ENCODE measurements around the gene ATP6V1D. TPM values are rescaled to one million over a fixed set of nuclear protein-coding genes. Genes with fewer than 3 reads are reported as not detected.
A peak's percentile ranks its signal among the peaks of the same experiment; 100 is the strongest.
"Not testable (repeated sequence)": the region's sequence is repeated elsewhere in the genome, so short reads cannot be mapped to it uniquely, and the experiment has no call there.

Gene ATP6V1D
- total RNA-seq, 1 donor from 2014 or later = 159 TPM

GRCh38 chr14:67371247-67372148, 11.9 kb upstream of the ATP6V1D start:
- no peak for DNase-seq (ENCODE audit: low read depth)

GRCh38 chr14:67370830-67371229, 11.2 kb upstream of the ATP6V1D start:
- no peak for DNase-seq (ENCODE audit: low read depth)

- no peak for DNase-seq (ENCODE audit: low read depth)
Measured at GRCh38 chr14:67365476-67365875, 5.9 kb upstream of the ATP6V1D start.

- no peak for DNase-seq (ENCODE audit: low read depth)
Measured at GRCh38 chr14:67360470-67361206, 1.0 kb upstream of the ATP6V1D start.

DNA sequence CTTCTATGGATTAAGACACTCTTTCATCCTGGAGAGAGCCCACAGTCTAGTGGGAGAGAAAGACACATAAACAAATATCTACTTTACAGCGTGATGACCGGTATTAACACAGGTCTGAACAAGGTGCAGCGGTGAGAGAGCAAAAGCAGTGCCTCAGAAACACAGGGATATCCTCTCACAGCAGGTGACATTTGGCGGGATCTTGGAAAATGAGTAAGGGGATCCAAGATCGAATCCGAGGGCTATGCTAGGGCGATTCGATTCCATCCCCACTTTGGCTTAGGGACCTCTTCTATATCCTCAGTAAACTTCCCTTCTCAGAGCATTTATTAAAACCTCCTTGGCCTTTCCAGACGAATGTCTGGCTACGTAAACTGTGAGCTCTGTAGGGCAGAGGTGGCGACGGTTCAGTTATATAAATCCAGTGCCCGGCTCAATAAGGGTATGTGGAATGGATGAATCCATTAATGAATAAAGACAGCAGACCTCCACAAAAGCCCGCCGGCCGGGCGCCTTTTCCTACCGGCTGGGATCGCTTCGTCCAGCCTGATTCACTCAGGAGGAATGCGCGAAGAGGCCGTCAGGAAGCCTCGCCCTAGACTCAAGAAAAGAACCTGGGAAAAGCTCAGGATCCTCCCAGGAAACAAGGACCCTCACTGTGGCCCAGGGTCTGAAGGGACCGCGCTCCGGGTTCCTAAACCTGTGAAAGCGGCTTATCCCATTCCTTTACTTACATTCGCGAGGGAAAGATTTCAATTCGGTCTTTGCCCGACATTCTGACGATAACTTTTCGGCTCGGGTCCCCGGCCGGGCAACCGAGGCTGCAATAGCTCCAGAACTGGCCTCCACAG, 455 bp downstream of the ATP6V1D start:
- peak; percentile 45 for DNase-seq (ENCODE audit: low read depth)

- peak; percentile 33 for DNase-seq (ENCODE audit: low read depth)
Measured at GRCh38 chr14:67357969-67358354, 1.6 kb downstream of the ATP6V1D start.

- DNase-seq (ENCODE audit: low read depth) = no peak
Measured at GRCh38 chr14:67357186-67357968, 2.2 kb downstream of the ATP6V1D start.

GRCh38 chr14:67352055-67352454, 7.5 kb downstream of the ATP6V1D start:
- DNase-seq (ENCODE audit: low read depth) = no peak

- DNase-seq (ENCODE audit: low read depth) = no peak
Measured at GRCh38 chr14:67345583-67345982, 14.0 kb downstream of the ATP6V1D start.

DNA sequence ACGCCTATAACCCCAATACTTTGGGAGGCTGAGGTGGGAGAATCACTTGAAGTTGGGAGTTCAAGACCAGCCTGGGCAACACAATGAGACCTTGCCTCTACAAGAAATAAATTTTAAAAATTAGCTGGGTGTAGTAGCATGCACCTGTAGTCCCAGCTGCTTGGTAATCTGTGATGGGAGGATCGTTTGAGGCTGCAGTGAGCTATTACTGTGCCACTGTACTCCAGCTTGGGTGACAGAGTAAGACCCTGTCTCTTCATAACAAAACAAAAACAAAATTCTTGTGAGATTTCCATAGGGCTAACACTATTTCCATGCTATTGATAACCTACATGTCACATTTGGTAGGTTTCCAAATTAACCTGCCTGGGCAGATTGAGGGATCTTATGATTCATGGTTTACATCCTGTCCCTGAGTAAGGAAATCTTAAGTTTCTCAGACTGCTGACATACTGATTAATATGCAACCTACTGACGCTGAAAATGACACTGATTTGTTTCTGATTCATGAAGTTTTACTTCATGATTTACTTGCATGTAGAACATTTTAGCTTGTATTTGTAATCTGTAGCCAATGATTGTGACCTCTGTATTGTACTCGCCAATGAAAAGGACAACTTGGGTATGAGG, 15.9 kb downstream of the ATP6V1D start:
- peak; percentile 68 for DNase-seq (ENCODE audit: low read depth)

- DNase-seq (ENCODE audit: low read depth) = not testable (repeated sequence)
Measured at GRCh38 chr14:67341231-67341630, 18.4 kb downstream of the ATP6V1D start.

DNA sequence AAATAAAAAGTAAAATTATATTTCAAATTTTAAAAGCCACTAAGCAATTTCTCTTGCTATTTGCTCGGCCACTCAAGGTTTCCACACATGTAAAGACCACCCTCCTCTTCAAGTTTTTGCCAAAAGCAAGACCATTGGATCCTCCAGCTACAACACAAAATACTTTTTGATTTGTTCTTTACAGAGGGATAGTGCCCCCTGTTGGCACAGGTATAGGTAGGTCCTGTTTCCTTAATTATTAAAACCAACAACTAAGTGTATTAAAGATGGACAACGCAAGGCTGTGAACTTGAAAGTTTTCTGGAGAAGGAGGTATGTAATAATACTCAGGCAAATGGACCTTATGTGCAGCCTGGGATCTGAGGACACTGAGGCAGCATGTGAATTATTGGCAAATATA, 23.8 kb downstream of the ATP6V1D start:
- peak; percentile 42 for DNase-seq (ENCODE audit: low read depth)

- no peak for DNase-seq (ENCODE audit: low read depth)
Measured at GRCh38 chr14:67332468-67332867, 27.1 kb downstream of the ATP6V1D start.

DNA sequence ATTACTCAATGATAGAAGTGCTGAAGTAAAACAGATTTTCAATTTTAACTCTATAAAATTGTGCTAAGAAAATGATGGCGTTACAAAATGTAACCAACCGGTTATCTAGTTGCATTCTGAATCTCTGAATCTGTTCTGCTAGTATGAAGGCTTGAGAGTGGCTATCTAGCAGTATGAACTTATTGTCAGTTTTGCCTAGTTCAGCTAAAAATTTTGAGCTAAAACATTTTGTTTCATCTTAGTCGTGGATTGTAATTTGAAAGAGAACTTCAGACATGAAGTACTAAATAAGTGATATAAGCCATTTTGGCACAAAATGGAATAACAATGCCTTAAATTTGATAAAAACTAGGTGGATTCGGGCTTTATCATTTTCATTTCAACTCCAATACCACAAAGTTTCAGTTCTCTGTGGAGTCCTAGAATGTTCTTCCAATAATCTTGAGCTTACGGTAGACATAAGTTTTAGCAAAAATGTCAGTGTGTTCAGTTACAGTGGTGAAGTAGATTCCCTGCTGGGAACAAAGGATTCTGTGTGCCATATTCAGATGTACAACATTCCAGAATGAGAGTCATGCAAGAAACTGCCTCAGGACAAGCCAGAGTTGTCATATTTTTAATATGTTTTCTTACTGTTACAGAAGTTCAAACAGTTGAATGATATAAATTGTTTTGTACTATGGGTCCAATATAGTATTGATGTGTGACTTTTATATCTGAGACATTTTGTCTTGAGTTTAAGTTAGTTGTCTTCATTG, 28.1 kb downstream of the ATP6V1D start:
- peak; percentile 3 for DNase-seq (ENCODE audit: low read depth)

GRCh38 chr14:67329666-67330065, 29.9 kb downstream of the ATP6V1D start:
- DNase-seq (ENCODE audit: low read depth) = not testable (repeated sequence)

DNA sequence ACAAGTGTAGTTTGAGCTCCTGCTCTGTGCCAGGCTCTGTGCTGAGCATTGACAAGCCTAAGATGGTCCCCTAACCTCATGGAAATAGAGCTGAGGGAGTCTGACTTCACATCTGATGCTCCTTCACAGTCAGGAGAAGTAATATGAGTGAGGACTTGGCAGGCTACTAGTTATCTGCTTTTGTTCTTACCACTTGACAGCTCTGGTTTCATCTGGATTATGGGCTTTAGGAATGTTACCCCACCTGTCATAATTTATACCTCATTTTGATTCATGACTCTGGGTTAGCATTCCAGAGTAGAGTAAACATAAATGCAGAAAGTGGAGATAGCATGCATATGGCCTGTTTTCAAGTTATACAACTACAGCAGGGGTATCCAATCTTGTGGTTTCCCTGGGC, 40.5 kb downstream of the ATP6V1D start:
- DNase-seq (ENCODE audit: low read depth) = no peak

GRCh38 chr14:67317822-67318221, 41.8 kb downstream of the ATP6V1D start:
- DNase-seq (ENCODE audit: low read depth) = no peak

GRCh38 chr14:67313153-67313552, 46.5 kb downstream of the ATP6V1D start:
- DNase-seq (ENCODE audit: low read depth) = no peak

DNA sequence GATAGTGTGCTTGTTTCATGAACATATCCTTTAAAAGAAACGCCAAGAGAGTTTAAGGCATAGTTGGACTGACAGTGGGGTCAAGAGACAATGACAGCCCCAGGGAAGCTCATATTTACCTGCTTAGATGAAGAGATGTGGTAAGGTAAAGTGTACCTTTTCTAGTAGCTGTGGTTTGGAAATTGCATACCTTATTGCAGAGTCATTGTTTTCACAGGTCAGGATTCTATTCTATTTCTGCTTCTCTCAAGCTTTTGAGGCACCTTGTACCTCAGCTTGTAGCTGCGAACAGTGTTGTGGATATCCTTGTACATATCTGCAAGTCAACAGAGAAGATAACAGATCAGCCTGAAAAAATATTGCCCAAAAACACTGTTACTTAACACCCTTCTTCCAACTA, 47.7 kb downstream of the ATP6V1D start:
- DNase-seq (ENCODE audit: low read depth) = peak; percentile 48

Data from renal cortical epithelial cell (primary cell).